ENCODE measurements around the gene PCYT1A. TPM values are rescaled to one million over a fixed set of nuclear protein-coding genes. Genes with fewer than 3 reads are reported as not detected.

Gene PCYT1A
- total RNA-seq, 3 donors from 2014 or later = 55.9 to 92.0 (median 56.4) TPM

DNA sequence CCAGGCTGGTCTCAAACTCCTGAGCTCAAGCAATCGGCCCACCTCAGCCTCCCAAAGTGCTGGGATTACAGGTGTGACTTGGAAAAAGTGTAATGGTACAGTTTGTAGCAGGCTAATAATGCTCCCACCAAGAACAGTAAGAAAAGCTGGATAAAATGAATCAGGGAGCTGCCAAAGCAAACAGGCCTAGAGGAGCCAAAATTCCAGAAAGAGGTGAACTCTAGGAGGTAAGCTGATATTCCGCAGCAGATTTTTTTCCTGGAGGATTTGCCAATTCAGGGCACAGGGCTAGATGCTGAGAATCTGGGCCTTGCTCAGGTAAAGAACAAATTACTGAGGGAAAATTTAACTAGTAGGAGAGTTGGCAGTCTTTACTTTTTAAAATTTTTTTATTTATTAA lies 11.0 kb upstream of the PCYT1A start:
- Histone ChIP-seq H3K36me3 (no peaks in the 10 kb centered on the region), H3K4me3 (no peak overlapping the region), H3K27ac (no peak overlapping the region), H3K9me3 (no peaks in the 10 kb centered on the region), H3K4me1 (no peaks in the 10 kb centered on the region), H3K27me3 (no peaks in the 10 kb centered on the region)
- intact Hi-C loops (cut with DNase I; ENCODE audit: low total_unique reads) = no loop called here
- TF ChIP-seq CTCF (IDR thresholded peaks at IDR 0.05) (no peak), POLR2A (IDR thresholded peaks at IDR 0.05) (no peak)
- no peak for DNase-seq (ENCODE audit: low spot score in 2 of 2)

DNA sequence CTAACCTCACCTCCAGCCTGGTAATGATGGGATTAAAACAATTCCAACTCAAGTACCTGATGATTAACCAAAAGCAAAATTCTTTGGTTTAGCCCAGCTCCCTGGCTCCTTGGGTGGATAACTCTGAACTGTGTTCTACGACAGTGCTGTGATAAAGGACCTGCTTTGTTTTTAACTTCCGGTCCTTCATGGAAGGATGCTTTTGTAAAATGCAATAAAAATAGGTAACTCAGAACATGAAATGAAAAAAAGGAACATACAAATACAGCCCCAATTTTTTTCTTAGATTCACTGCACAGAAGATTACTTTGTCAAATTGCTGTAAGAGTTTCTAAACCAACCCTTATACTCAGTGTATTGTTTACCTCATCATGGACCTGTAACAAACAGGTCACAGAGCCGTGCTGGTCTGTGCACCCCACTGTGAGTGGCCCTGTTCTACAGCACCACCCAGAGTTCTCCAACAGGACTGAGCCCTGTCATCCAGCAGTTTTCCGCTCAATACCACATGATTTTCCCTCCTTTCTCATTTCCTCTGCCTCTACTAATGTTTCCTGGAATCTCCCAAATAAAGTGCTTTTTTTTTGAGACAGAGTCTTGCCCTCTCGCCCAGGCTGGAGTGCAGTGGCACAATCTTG lies 4.9 kb upstream of the PCYT1A start:
- Histone ChIP-seq H3K4me3 (no peak overlapping the region), H3K9me3 (no peaks in the 10 kb centered on the region), H3K4me1 (no peaks in the 10 kb centered on the region), H3K36me3 (no peaks in the 10 kb centered on the region), H3K27ac (no peak overlapping the region), H3K27me3 (no peaks in the 10 kb centered on the region)
- no peak for DNase-seq (ENCODE audit: low spot score in 2 of 2)
- intact Hi-C loops (cut with DNase I; ENCODE audit: low total_unique reads) = no loop called here
- TF ChIP-seq CTCF (IDR thresholded peaks at IDR 0.05) = no peak
- TF ChIP-seq POLR2A (IDR thresholded peaks at IDR 0.05) = no peak
- no peak for TF ChIP-seq POLR2AphosphoS5 (IDR thresholded peaks at IDR 0.05)

- Histone ChIP-seq H3K27ac (peak overlapping the region; percentile 87 to 96), H3K36me3 (no peaks in the 10 kb centered on the region), H3K4me1 (peaks cover 0 to 4% of the 10 kb centered on the region in 2 donors), H3K9me3 (no peaks in the 10 kb centered on the region), H3K4me3 (peak overlapping the region; percentile 68 to 91 (median 79)), H3K27me3 (no peaks in the 10 kb centered on the region)
- no peak for DNase-seq (ENCODE audit: low spot score in 2 of 2)
- TF ChIP-seq POLR2A (IDR thresholded peaks at IDR 0.05) = no peak
- intact Hi-C loops (cut with DNase I; ENCODE audit: low total_unique reads) = no loop called here
Measured at GRCh38 chr3:196288141-196288460, 575 bp upstream of the PCYT1A start.

GRCh38 chr3:196287090-196287439 lies 461 bp downstream of the PCYT1A start:
- no peak for DNase-seq (ENCODE audit: low spot score in 2 of 2)
- peak overlapping the region; percentile 87 to 96 for H3K27ac ChIP-seq
- no peaks in the 10 kb centered on the region for H3K36me3 ChIP-seq
- H3K27me3 ChIP-seq = no peaks in the 10 kb centered on the region
- H3K9me3 ChIP-seq = no peaks in the 10 kb centered on the region
- TF ChIP-seq POLR2AphosphoS5 (IDR thresholded peaks at IDR 0.05) (no peak), CTCF (IDR thresholded peaks at IDR 0.05) (no peak), POLR2A (IDR thresholded peaks at IDR 0.05) (no peak)
- intact Hi-C loops (cut with DNase I; ENCODE audit: low total_unique reads) = no loop called here
- H3K4me1 ChIP-seq = peaks cover 0 to 4% of the 10 kb centered on the region in 2 donors
- peak overlapping the region; percentile 68 to 91 (median 79) for H3K4me3 ChIP-seq

- TF ChIP-seq CTCF (IDR thresholded peaks at IDR 0.05) (no peak), POLR2A (IDR thresholded peaks at IDR 0.05) (no peak), POLR2AphosphoS5 (IDR thresholded peaks at IDR 0.05) (no peak)
- no peaks in the 10 kb centered on the region for H3K27me3 ChIP-seq
- H3K27ac ChIP-seq = no peak overlapping the region
- H3K4me3 ChIP-seq = no peak overlapping the region
- intact Hi-C loops (cut with DNase I; ENCODE audit: low total_unique reads) = no loop called here
- no peaks in the 10 kb centered on the region for H3K36me3 ChIP-seq
- no peaks in the 10 kb centered on the region for H3K9me3 ChIP-seq
- no peak for DNase-seq (ENCODE audit: low spot score in 2 of 2)
- H3K4me1 ChIP-seq = peaks cover 0 to 4% of the 10 kb centered on the region in 2 donors
Measured at GRCh38 chr3:196284396-196284795, 3.1 kb downstream of the PCYT1A start.

DNA sequence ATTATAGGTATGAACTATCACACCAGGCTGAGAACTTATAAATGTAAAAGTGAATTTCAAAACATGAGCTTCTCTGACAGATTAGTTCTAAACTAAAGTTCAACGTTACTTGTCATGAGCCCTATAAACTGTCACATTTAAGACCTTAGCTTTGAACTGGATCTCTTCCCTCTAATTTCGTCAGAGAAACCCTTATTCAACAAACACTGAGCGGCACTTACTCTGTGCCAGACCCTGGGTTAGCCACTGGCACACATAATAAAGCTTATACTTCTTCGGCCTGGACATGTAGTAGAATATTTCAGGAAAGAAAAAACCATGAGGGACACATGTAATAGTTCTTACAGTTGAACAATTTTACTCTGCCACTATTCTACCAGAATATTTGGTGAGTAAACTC lies 5.6 kb downstream of the PCYT1A start:
- H3K27ac ChIP-seq = no peak overlapping the region
- peaks cover 0 to 4% of the 10 kb centered on the region in 2 donors for H3K4me1 ChIP-seq
- H3K36me3 ChIP-seq = no peaks in the 10 kb centered on the region
- H3K27me3 ChIP-seq = no peaks in the 10 kb centered on the region
- intact Hi-C loops (cut with DNase I; ENCODE audit: low total_unique reads) = no loop called here
- DNase-seq (ENCODE audit: low spot score in 2 of 2) = no peak
- TF ChIP-seq CTCF (IDR thresholded peaks at IDR 0.05) (no peak), POLR2AphosphoS5 (IDR thresholded peaks at IDR 0.05) (no peak), POLR2A (IDR thresholded peaks at IDR 0.05) (no peak)
- H3K9me3 ChIP-seq = no peaks in the 10 kb centered on the region
- no peak overlapping the region for H3K4me3 ChIP-seq

All from breast epithelium (tissue), 4 donors.